Colonic mucosa (tissue), 4 donors: ENCODE results near the gene GOLGA8K. TPM values are rescaled to one million over a fixed set of nuclear protein-coding genes. Genes with fewer than 3 reads are reported as not detected.
"Not testable (repeated sequence)": the region's sequence is repeated elsewhere in the genome, so short reads cannot be mapped to it uniquely, and the experiment has no call there.

ENCODE experiments used
- DNase-seq: peaks from one replicate; pipeline ENCODE4 v3.0.0-alpha.2; 2020
- H3K27ac ChIP-seq: fragments of 200-600 bp; one replicate; pipeline ENCODE4 v1.8.0; 2021
- H3K27me3 ChIP-seq: fragments of 200-600 bp; one replicate; pipeline ENCODE4 v1.8.0; 2021
- H3K36me3 ChIP-seq: fragments of 200-600 bp; one replicate; pipeline ENCODE4 v1.8.0; 2021
- H3K4me1 ChIP-seq: fragments of 200-600 bp; one replicate; pipeline ENCODE4 v1.8.0; 2021; ENCODE audit warnings: mild to moderate bottlenecking
- H3K4me3 ChIP-seq: fragments of 200-600 bp; one replicate; pipeline ENCODE4 v1.8.0; 2021
- H3K9ac ChIP-seq, 2 donors: one replicate each; pipeline ENCODE4 v1.7.0; 2013; ENCODE audit warnings: control low read depth in 2 of 2, low read depth in 2 of 2, low read length in 2 of 2
- H3K9me3 ChIP-seq: fragments of 200-600 bp; one replicate; pipeline ENCODE4 v1.8.0; 2021
- intact Hi-C: fragments of 100-400 bp; cut with DNase I; formaldehyde crosslinking; loops from one replicate; pipeline ENCODE4 v1.14.1; 2022
- total RNA-seq, 2 donors: library from RNA; stranded (reverse); fragmentation: NEBNext Ultra II Directional in 1 of 2; extraction: Animal tissue kit (Norgen Biotek cat#: 25700) in 1 of 2; gene quantifications; one replicate each; pipeline ENCODE4 v1.2.1, GENCODE V29; 2021
- donor health status: healthy.
- donor health status: DM: no; HTN: no; CAD: no.
- donor health status: DM: no; HTN: no; CAD: no.

Gene GOLGA8K, protein sequence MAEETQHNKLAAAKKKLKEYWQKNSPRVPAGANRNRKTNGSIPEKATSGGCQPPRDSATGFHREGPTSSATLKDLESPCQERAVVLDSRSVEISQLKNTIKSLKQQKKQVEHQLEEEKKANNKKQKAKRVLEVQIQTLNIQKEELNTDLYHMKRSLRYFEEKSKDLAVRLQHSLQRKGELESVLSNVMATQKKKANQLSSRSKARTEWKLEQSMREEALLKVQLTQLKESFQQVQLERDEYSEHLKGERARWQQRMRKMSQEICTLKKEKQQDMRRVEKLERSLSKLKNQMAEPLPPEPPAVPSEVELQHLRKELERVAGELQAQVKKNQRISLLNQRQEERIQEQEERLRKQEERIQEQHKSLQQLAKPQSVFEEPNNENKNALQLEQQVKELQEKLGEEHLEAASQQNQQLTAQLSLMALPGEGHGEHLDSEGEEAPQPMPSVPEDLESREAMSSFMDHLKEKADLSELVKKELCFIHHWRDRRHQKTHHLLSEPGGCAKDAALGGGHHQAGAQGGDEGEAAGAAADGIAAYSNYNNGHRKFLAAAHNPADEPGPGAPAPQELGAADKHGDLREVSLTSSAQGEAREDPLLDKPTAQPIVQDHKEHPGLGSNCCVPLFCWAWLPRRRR
- total RNA-seq = under 1 TPM; 0.22 to 0.24 TPM

DNA sequence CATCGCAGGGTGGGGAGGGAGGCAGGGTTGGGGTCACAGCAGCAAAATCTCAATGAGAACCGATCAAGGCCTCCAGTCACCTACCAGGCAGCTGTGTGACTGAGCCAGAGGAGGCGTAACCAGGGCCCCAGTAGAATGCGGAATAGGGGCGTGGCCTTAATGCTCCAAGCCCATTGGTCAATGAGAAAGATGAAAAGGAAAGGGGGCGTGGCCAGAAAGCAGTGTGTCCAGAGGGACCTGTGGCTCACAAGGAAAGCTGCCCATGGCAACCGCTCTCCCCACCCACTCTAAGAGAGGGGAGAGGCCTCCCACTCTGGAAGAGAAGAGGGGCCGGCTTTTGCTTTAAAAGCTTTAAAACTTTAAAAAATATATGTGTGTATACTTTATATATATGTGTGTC lies at the start of gene GOLGA8K:
Gene GOLGA8K (minus strand): TSS at position 101 of the 400 bp plus-strand sequence. CDS start 98 bp downstream, at position 3.
- intact Hi-C loops, H3K4me1 ChIP-seq, H3K9me3 ChIP-seq, H3K36me3 ChIP-seq, H3K27me3 ChIP-seq, H3K4me3 ChIP-seq, DNase-seq, H3K9ac ChIP-seq, H3K27ac ChIP-seq: not testable (repeated sequence)

DNA sequence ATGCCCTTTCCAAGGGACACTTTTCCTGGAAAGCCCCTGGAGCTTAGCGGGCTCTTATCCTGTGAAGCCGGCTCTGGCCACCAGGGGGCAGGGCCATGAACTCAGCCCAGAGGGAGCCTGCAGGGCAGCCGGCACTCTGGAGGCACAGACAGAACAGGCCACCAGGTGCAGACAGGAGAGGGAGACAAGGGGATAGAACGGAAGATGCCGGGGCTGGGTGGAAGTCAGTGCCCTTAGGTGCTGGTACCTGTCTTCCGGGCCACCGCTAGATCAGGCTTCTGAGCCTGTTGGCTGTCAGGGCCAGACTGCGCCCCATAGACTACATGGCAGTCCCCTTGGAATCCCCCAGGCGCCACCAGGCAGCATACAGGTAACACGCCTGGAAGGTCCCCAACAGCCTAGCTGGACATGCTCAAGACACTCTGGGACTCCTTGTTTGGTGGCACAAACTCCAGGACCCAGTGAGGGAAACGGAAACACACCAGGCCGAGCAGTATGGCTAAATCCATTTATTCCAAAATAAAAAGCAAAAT lies 37.4 kb upstream of the GOLGA8K start:
- H3K27me3 ChIP-seq, DNase-seq, intact Hi-C loops, H3K9ac ChIP-seq, H3K9me3 ChIP-seq, H3K27ac ChIP-seq, H3K4me3 ChIP-seq, H3K36me3 ChIP-seq, H3K4me1 ChIP-seq: not testable (repeated sequence)

DNA sequence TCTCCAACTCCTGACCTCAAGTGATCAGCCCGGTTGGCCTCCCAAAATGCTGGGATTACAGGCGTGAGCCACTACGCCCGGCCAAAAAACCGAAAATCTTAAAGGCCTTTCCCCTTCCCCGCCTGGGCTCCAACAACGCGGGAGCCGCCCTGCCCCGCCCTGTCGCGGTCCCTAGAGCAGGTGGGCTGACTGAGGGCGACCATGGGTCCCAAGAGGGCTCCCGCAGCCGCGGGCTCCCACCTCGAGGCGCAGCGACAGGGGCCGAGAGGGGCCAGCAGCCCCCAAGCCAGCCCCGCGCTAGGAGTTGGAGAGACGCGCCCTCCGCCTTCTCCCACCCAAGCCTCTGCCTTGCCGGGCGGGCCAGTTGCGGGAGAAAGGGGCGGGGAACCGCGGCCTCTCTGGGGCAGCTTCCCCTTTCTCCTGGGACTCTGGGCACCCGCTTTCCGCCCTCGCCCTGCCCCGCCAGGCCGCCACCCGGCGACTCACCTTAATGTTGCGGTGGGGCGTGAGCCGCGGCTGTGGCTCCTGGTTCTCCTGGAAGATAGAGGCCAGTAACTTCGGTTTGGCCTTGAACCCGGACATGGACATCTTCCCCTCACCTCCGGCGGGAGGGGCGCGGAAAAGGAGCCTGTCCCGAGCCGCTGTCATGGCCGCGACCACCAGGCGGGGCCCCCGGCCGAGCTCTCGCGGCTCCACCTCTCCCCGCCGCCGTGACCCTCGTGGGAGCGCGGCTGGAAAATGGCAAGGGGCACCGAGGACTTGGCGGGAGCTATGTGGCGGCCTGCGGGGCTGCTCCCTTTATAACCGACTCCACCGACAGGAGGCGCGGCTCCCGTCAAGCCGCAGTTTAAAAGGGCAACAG lies 31.2 kb upstream of the GOLGA8K start:
- H3K4me1 ChIP-seq, H3K27ac ChIP-seq, H3K9me3 ChIP-seq, H3K27me3 ChIP-seq, H3K4me3 ChIP-seq, intact Hi-C loops, H3K9ac ChIP-seq, DNase-seq, H3K36me3 ChIP-seq: not testable (repeated sequence)

DNA sequence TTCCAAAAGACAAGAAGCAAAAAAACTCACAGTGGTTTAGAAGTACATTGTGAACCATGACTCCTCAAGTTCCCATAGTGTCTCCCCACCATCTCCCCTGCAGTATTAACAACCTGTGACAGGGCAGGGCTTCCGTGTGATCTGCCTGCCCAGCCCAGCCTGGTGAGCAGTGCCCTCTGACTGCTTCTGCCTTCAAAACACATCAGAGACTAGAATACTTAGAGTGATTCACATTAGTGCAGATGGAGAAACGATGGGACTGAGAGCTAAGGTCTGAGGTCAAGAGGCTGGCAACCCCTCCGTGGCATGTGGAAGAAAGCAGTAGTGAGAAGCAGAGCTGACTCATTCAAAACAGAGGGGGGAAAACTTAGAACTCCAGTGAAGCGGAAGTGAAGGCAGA lies 24.5 kb upstream of the GOLGA8K start:
- intact Hi-C loops, H3K4me1 ChIP-seq, H3K27ac ChIP-seq, H3K27me3 ChIP-seq, H3K9me3 ChIP-seq, H3K9ac ChIP-seq, DNase-seq, H3K4me3 ChIP-seq, H3K36me3 ChIP-seq: not testable (repeated sequence)

DNA sequence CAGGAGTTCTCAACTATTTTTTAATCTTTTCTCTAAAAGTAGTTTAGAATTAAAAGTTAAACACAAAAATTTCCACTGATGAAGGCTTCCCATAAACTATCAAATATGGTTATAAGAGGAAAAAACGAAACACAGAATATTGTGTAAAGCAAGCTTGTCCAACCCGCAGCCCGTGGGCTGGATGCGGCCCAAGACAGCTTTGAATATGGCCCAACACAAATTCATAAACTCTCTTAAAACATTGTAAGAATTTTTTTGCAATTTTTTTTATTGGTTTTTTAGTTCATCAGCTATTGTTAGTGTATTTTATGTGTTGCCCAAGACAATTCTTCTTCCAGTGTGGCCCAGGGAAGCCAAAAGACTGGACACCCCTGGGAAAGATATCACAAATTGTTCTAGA lies 23.4 kb upstream of the GOLGA8K start:
- H3K27ac ChIP-seq, H3K9me3 ChIP-seq, H3K36me3 ChIP-seq, H3K27me3 ChIP-seq, H3K4me1 ChIP-seq, intact Hi-C loops, H3K4me3 ChIP-seq, H3K9ac ChIP-seq, DNase-seq: not testable (repeated sequence)

DNA sequence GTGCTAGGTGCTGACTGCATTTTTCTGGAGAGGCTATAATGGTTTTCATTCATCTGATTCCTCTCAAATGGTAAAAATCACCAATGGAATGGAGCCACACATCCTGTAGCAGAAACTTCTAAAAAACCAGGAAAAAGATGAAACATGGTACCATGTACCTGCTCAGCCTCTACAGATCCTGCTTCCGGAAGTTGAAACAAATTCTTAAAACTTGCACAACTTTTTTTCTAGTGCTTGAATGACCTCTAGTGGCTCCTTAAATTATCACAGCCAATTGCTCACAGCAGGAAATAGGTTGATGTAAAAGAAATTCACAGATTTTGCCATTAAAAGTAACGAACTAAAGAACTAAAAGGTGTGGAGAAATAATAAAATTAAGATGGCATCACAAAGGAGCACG lies 4.8 kb upstream of the GOLGA8K start:
- H3K9me3 ChIP-seq, H3K9ac ChIP-seq, H3K27ac ChIP-seq, H3K4me3 ChIP-seq, DNase-seq, H3K36me3 ChIP-seq, H3K27me3 ChIP-seq, intact Hi-C loops, H3K4me1 ChIP-seq: not testable (repeated sequence)

DNA sequence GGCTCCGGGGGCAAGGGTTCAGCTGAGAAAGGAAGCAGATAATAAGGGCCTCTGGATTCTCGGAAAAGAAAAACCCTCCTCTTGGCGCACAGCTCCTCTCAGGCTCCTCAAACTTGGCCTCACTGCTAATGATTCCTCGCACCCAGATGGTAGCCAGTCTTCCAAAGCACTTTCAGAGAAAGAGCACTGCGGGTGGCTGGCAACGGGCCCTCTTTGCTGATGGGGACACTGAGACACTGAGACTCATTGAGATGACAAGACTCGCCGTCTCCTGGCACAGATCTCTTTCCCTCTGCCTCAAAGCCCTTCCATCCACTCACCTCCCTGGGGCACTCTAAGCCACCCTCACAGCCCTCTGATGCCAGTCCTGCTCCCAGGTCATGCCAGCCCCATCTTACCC lies 6.6 kb downstream of the GOLGA8K start:
- H3K4me3 ChIP-seq, H3K27me3 ChIP-seq, DNase-seq, H3K9ac ChIP-seq, H3K27ac ChIP-seq, H3K9me3 ChIP-seq, H3K4me1 ChIP-seq, H3K36me3 ChIP-seq, intact Hi-C loops: not testable (repeated sequence)

DNA sequence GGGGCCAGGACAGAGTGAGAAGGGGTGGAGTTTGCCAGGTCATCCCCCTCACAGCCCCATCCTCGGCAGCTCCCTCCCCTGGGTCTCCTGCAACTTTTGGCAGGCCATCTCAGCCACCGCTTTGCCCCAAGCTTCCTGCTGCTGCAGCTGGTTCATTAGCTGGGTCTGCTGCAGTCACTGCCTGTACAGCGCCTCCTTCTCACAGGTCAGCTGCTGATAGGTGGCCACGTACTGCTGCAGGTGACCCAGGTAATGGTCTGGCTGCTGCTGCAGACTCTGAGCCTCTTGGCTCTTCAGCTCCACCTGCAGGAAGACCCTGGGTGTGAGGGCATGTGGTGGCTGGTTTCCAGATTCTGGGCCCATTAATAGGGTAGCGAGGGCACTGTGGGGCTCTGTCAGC lies 8.3 kb downstream of the GOLGA8K start:
- H3K9ac ChIP-seq, intact Hi-C loops, H3K27me3 ChIP-seq, H3K9me3 ChIP-seq, DNase-seq, H3K4me1 ChIP-seq, H3K36me3 ChIP-seq, H3K4me3 ChIP-seq, H3K27ac ChIP-seq: not testable (repeated sequence)

DNA sequence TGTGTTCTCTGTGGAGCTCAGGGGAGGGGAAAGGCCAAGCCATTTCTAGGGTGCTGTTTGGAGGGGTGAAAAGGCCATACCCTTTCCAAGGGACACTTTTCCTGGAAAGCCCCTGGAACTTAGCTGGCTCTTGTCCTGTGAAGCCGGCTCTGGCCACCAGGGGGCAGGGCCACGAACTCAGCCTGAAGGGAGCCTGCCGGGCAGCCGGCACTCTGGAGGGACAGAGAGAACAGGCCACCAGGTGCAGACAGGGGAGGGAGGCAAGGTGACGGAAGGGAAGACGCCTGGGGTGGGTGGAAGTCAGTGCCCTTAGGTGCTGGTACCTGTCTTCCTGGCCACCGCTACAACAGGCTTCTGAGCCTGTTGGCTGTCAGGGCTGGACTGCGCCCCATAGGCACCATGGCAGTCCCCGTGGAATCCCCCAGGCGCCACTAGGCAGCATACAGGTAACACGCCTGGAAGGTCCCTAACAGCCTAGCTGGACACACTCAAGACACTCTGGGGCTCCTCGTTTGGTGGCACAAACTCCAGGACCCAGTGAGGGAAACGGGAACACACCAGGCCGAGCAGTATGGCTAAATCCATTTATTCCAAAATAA lies 14.9 kb downstream of the GOLGA8K start:
- H3K9ac ChIP-seq, H3K27ac ChIP-seq, H3K4me1 ChIP-seq, DNase-seq, H3K9me3 ChIP-seq, H3K27me3 ChIP-seq, H3K4me3 ChIP-seq, intact Hi-C loops, H3K36me3 ChIP-seq: not testable (repeated sequence)

DNA sequence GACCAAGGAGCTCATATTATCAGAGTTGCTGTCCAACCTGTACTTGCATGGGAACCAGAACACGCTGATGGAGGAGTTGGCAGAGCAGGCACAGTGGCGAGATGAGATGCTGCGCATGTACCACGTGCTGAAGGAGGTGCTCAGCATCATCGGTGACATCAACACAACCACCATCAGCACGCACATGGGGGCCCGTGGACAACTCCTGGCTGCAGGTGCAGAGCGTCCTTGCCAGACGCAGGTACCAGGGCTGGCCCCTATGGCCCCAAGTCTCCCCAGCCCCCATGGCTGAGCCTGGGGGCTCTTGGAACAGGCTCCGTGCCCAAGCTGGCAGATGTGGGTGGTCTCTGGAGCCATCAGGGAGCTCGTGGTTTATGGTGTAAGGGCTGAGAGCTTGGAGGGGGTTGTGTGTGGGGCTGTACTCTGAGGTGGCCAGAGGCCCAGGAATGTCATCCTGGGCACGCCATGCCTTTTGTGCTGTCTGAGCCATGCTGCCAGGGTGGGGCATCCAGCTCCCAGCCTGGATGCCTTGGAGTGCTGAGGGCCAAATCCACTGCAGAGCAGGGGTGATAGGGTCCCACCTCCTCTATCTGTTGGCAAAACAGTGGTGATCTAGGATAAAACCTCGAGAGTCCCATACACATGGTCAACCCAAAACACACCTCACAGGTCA lies 17.1 kb downstream of the GOLGA8K start:
- H3K27me3 ChIP-seq, H3K36me3 ChIP-seq, DNase-seq, intact Hi-C loops, H3K4me1 ChIP-seq, H3K9ac ChIP-seq, H3K9me3 ChIP-seq, H3K27ac ChIP-seq, H3K4me3 ChIP-seq: not testable (repeated sequence)

DNA sequence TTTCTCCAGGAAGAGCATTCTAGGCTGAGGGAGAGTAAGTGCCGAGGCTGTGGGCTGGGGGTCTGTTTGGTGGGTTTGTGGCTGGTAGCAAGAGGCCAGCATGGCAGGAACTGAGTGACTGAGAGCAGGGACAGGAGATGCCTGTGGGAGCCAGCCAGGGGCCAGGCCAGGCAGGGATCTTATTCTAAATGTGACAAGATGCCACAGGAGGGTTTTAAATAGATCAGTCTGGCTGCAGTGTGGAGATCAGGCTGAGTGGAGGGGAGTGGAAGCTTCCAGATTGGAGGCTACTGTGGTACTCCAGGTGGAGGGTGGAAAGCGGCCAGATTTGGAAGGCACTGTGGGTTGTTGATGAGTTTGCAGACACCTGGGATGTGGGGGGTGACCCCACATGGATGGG lies 28.9 kb downstream of the GOLGA8K start:
- H3K36me3 ChIP-seq = not testable (repeated sequence)

DNA sequence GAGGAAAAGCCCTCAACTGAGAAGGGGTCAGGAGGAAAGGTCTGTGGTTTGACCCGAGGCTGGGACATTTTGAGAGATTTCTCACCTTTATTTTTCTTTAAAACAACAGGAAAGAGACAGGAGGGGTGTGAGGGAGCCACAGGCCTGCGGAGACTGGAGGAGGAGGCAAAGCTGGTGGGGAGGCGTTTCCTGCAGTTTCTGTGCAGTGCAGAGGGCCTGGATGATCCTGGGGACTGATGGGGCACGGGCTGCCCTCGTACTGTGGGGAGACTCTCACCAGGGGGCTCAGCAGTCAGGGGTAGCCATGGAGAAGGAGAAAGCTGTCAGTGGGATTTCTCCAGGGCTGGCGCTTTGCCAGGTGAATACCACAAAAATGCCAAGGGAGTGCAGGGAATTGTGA lies 29.4 kb downstream of the GOLGA8K start:
- H3K4me3 ChIP-seq, DNase-seq, H3K27ac ChIP-seq, H3K4me1 ChIP-seq, H3K9me3 ChIP-seq, H3K27me3 ChIP-seq, H3K36me3 ChIP-seq, intact Hi-C loops, H3K9ac ChIP-seq: not testable (repeated sequence)

More for the DNA sequence above, 28.9 kb downstream of the GOLGA8K start:
- H3K9me3 ChIP-seq, H3K27ac ChIP-seq, H3K9ac ChIP-seq, DNase-seq, H3K4me3 ChIP-seq, H3K27me3 ChIP-seq, intact Hi-C loops, H3K4me1 ChIP-seq: not testable (repeated sequence)
